Ascending aorta (tissue), 2 donors: Measurements from ENCODE around the gene AGRP. TPM values are rescaled to one million over a fixed set of nuclear protein-coding genes. Genes with fewer than 3 reads are reported as not detected.
A peak's percentile ranks its signal among the peaks of the same experiment; 100 is the strongest.

Experiments
- DNase-seq, 2 donors: peaks; one replicate each; pipeline ENCODE4 v3.0.0-alpha.2; 2019; ENCODE audit warnings: low spot score in 2 of 2
- H3K27ac ChIP-seq, 2 donors: fragments of 200-600 bp; sonication (generic); one replicate each; pipeline ENCODE4 v1.5.1; 2016 to 2017; ENCODE audit warnings: mild to moderate bottlenecking in 1 of 2
- H3K27me3 ChIP-seq: fragments of 200-600 bp; sonication (generic); one replicate; pipeline ENCODE4 v1.5.1; 2017
- H3K36me3 ChIP-seq, 2 donors: fragments of 200-600 bp; sonication (generic); one replicate each; pipeline ENCODE4 v1.5.1; 2016
- H3K4me1 ChIP-seq, 2 donors: fragments of 200-600 bp; sonication (generic); one replicate each; pipeline ENCODE4 v1.5.1; 2016 to 2017; ENCODE audit warnings: mild to moderate bottlenecking in 1 of 2
- H3K4me3 ChIP-seq, 2 donors: fragments of 200-600 bp; sonication (generic); one replicate each; pipeline ENCODE4 v1.5.1; 2016 to 2017; ENCODE audit warnings: mild to moderate bottlenecking in 1 of 2
- H3K9me3 ChIP-seq, 2 donors: fragments of 200-600 bp; sonication (generic); one replicate each; pipeline ENCODE4 v1.5.1; 2016
- intact Hi-C: fragments of 100-400 bp; cut with DNase I; formaldehyde crosslinking; loops from one replicate; pipeline ENCODE4 v1.15.1; 2023
- total RNA-seq: library from RNA; depleted of rRNA; stranded (reverse); fragments of >200 nt; gene quantifications from one replicate; pipeline ENCODE4 v1.1.0, GENCODE V29; 2016
- TF ChIP-seq, protein P1 (sequence below), 3 experiments: fragments of 200-600 bp in 2 of 3; fragments of 450-650 bp in 1 of 3; sonication (generic) in 2 of 3; IDR thresholded peaks; one replicate each; pipeline ENCODE4 v1.5.1; 2016 to 2019; ENCODE audit warnings: antibody characterized with exemption in 3 of 3, mild to moderate bottlenecking in 1 of 3, moderate library complexity in 1 of 3

AGRP gene
- total RNA-seq, 1 donor from 2014 or later = not detected

DNA sequence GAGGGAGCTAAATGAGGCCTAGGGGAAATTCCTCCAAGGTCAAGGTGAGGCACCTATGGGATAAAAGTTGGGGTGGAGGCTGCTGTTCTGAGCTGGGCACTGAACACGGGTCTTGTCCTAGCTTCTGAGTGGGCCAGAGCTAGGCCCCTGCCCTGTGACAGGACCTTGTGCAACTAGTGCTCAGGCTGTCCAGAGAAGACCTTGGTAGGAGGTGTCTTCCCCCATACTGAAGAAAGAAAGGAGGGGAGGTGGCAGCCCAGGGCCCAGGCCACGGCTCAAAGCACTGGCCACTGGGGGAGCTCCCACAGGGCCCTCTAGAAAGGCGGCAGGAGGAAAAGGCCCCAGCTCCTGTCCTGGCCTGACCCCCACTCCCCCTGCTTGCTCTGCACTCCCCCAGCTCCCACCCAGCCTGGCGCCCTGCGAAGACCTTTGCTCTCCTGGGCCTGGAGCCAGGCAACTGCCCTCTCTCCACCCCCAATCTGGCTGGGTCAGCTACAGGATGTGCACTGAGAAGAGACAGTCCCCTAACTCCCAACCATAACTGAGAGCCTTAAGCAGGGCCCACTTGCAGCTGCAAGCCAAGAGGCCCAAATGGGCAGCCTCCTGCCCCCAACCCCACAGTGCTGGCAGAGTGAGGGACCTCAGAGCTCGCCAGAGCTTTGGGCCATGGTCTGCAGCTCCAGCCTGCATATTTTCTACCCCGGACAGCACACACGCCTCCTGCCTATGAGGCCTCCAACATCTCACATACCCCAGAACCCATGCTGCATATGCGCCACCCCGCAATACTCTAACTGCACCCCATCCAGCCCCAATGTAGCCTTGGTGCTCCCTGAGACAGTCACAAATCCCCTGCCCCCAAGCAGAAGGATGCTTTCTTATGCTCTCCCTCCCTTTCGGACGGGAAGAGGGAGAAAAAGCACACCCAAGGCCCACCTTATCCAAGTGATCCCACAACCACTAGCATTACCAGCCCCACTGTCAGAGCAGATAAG lies 37.1 kb downstream of the AGRP start:
- no peak overlapping the region for H3K4me3 ChIP-seq
- TF ChIP-seq, protein P1, sequence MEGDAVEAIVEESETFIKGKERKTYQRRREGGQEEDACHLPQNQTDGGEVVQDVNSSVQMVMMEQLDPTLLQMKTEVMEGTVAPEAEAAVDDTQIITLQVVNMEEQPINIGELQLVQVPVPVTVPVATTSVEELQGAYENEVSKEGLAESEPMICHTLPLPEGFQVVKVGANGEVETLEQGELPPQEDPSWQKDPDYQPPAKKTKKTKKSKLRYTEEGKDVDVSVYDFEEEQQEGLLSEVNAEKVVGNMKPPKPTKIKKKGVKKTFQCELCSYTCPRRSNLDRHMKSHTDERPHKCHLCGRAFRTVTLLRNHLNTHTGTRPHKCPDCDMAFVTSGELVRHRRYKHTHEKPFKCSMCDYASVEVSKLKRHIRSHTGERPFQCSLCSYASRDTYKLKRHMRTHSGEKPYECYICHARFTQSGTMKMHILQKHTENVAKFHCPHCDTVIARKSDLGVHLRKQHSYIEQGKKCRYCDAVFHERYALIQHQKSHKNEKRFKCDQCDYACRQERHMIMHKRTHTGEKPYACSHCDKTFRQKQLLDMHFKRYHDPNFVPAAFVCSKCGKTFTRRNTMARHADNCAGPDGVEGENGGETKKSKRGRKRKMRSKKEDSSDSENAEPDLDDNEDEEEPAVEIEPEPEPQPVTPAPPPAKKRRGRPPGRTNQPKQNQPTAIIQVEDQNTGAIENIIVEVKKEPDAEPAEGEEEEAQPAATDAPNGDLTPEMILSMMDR (IDR thresholded peaks at IDR 0.05) = no peak
- no peaks in the 10 kb centered on the region for H3K27me3 ChIP-seq
- H3K36me3 ChIP-seq = peaks cover 16 to 32% of the 10 kb centered on the region in 2 donors
- intact Hi-C loops = no loop called here
- H3K27ac ChIP-seq = no peak overlapping the region
- H3K9me3 ChIP-seq = no peaks in the 10 kb centered on the region
- no peak for DNase-seq
- H3K4me1 ChIP-seq = peaks cover 0 to 15% of the 10 kb centered on the region in 2 donors

DNA sequence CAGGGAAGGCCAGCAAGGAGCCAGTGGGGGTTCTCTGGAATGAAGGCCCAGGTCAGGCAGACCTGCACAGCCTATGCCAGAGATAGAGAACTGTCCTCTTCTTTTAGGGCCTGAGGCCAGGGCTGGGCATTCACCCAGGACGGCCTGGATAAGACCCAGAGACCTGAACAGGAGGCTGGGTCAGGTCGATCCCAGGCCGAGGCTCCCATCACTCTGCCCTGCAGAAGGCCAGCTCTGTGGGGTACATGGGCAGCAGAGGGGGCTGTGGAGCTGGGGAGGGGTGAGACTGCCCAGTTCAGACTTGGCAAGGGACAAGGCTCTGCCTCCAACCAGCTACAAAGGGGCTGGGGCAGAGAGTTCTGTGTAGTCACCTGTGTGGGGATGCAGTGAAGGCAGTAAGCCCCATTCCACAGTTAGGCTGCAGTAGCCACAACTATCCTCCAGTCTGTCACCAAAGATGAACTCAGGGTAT lies 37.9 kb downstream of the AGRP start:
- Histone ChIP-seq H3K4me3 (no peak overlapping the region), H3K36me3 (peaks cover 14 to 34% of the 10 kb centered on the region in 2 donors), H3K27ac (no peak overlapping the region), H3K9me3 (no peaks in the 10 kb centered on the region), H3K4me1 (peaks cover 0 to 11% of the 10 kb centered on the region in 2 donors), H3K27me3 (no peaks in the 10 kb centered on the region)
- intact Hi-C loops = no loop called here
- TF ChIP-seq, protein P1 (IDR thresholded peaks at IDR 0.05) = no peak
- no peak for DNase-seq

DNA sequence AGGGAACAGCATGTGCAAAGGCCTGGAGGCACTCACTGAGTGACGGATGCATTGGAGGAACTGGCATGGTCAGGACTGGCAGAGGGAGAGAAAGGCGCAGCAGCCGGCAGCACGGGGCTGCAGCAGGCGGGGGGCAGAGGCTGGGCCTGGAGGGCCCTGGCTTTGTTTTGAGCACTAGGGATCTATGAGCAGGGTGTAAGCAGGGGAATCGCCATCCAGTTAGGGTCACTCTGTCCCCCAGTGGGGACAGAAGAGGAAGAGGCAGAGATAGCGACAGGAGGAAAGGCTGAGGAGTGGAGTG lies 38.3 kb downstream of the AGRP start:
- Histone ChIP-seq H3K27ac (no peak overlapping the region), H3K4me3 (no peak overlapping the region), H3K9me3 (no peaks in the 10 kb centered on the region), H3K27me3 (no peaks in the 10 kb centered on the region), H3K36me3 (peaks cover 14 to 34% of the 10 kb centered on the region in 2 donors), H3K4me1 (peaks cover 0 to 10% of the 10 kb centered on the region in 2 donors)
- intact Hi-C loops = no loop called here
- TF ChIP-seq, protein P1 (IDR thresholded peaks at IDR 0.05) = no peak
- no peak for DNase-seq

DNA sequence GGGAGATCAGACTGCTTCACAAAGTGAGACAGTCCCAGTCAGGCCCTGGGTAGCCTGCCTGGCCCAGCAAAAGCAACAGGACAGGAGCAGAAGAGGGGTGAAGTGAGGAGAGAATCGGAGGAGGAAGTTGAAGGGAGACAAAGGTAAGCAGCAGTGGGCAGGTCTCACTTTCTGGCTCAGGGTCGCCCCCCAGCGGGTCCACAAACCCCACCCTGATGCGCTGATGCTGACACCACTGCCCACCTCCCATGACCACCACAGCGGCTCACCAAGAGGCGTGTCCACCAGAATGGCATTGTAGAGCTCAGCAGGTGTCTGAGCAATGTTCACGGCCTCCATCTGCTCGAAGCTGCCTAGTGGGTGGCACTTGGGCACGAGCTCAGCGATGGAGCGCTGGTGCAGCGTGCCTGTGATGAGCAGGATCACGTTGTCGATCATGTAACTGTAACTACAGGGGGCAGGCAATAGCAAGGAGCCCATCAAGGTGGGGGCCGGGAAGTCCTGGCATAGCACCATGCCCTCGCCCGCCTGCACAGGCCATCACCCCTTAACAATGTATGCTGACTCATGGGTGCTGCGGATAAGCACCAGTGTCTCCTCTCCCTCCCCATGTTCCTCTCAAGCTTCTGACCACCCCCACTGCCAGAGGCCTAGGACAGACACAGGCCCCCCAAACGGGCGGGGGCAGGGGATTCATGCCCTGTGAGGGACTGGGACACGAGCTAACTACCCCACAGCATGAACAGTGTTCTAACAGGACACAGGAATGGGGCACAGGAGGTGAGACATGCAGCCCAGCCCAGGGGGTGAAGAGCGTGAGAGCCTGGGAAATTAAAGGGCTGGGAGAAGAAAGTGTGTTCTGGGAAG lies 38.9 kb downstream of the AGRP start:
- Histone ChIP-seq H3K27me3 (no peaks in the 10 kb centered on the region), H3K4me1 (peaks cover 0 to 4% of the 10 kb centered on the region in 2 donors), H3K36me3 (peaks cover 14 to 36% of the 10 kb centered on the region in 2 donors), H3K27ac (no peak overlapping the region), H3K9me3 (no peaks in the 10 kb centered on the region), H3K4me3 (no peak overlapping the region)
- DNase-seq = no peak
- intact Hi-C loops = no loop called here
- TF ChIP-seq, protein P1 (IDR thresholded peaks at IDR 0.05) = no peak

DNA sequence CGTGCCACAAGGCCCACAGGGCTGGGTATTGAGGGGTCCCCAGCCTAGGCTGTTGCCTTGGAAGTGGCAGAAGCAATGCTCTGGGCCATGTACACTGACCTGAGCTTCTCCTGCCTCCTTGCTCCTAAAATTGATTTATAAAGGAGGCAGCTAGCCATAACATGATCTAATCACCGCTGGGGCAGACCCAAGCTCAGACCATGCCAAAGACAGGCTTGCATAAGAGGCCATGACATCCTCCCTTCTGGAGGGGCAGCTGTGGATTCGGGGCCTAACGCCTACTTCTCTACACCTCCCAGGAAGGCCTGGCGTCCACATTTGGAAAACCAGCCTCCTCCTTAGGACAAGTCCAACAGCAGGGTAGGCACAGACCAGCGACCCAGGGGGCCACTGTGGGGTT lies 40.1 kb downstream of the AGRP start:
- intact Hi-C loops = no loop called here
- DNase-seq = peak in 1 of 2 donors; percentile 75
- Histone ChIP-seq H3K27ac (no peak overlapping the region), H3K36me3 (peaks cover 18 to 42% of the 10 kb centered on the region in 2 donors), H3K4me3 (no peak overlapping the region), H3K9me3 (no peaks in the 10 kb centered on the region), H3K27me3 (no peaks in the 10 kb centered on the region), H3K4me1 (peaks cover 0 to 4% of the 10 kb centered on the region in 2 donors)
- TF ChIP-seq, protein P1 (IDR thresholded peaks at IDR 0.05) = no peak
